HEK293T (cell line): ENCODE measurements around the gene LHX3.

ENCODE experiments used
- ARNT ChIP-seq: fragments of 450-650 bp; IDR thresholded peaks from 2 replicates; pipeline ENCODE4 v1.6.1; 2017; ENCODE audit warnings: mild to moderate bottlenecking
- BHLHE40 ChIP-seq: fragments of 450-650 bp; IDR thresholded peaks from 2 replicates; pipeline ENCODE4 v1.6.1; 2016; ENCODE audit warnings: mild to moderate bottlenecking, moderate library complexity, borderline replicate concordance

GRCh38 chr9:136187683-136188586, 17.0 kb downstream of the LHX3 start:
- TF ChIP-seq ARNT (no peak), BHLHE40 (no peak)
